ENCODE data around the gene IGFBP4.

IGFBP4 gene

DNA sequence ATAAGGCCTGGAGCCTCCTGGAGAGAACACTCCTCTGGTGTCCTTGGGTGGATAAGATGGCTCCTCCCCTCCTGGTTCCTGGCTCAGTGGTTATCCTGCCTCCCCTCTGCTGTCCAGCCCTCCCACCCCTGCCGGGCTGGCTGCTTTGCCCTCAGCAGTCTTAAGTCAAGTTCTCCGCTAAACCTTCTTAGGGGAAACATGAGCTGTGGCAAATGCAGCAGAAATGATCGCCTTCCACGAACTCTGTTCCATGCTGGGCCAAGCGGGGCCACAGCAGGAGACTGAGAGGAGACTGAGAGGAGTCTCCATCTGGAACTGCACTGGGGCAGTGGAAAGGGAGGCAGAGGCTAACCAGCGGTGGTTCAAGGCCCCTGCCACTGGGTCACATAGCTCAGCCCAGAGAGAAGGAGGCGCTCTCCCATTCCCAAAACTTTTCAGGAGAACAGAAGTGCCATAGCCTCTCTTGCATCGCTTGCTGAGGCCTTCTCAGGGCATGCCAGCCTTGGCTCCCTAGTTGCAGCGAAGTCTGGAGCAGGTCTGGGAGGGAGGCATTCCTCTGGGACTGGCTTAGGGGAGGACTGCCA is 31.3 kb downstream of the IGFBP4 start:
- DNase-seq (ENCODE audit: extremely low read depth, low read depth) = no peak
- TF ChIP-seq, protein P1, sequence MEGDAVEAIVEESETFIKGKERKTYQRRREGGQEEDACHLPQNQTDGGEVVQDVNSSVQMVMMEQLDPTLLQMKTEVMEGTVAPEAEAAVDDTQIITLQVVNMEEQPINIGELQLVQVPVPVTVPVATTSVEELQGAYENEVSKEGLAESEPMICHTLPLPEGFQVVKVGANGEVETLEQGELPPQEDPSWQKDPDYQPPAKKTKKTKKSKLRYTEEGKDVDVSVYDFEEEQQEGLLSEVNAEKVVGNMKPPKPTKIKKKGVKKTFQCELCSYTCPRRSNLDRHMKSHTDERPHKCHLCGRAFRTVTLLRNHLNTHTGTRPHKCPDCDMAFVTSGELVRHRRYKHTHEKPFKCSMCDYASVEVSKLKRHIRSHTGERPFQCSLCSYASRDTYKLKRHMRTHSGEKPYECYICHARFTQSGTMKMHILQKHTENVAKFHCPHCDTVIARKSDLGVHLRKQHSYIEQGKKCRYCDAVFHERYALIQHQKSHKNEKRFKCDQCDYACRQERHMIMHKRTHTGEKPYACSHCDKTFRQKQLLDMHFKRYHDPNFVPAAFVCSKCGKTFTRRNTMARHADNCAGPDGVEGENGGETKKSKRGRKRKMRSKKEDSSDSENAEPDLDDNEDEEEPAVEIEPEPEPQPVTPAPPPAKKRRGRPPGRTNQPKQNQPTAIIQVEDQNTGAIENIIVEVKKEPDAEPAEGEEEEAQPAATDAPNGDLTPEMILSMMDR (IDR thresholded peaks at IDR 0.05; ENCODE audit: low read depth, low read length) = no peak

GRCh38 chr17:40475234-40475908 is 32.1 kb downstream of the IGFBP4 start:
- TF ChIP-seq, protein P1 (IDR thresholded peaks at IDR 0.05; ENCODE audit: low read depth, low read length) = no peak
- no peak for DNase-seq (ENCODE audit: extremely low read depth, low read depth)

- DNase-seq (ENCODE audit: extremely low read depth, low read depth) = no peak
- TF ChIP-seq, protein P1 (IDR thresholded peaks at IDR 0.05; ENCODE audit: low read depth, low read length) = no peak
These were observed 34.5 kb downstream of the IGFBP4 start for GRCh38 chr17:40477796-40478195.

GRCh38 chr17:40478486-40478885 is 35.2 kb downstream of the IGFBP4 start:
- TF ChIP-seq, protein P1 (IDR thresholded peaks at IDR 0.05; ENCODE audit: low read depth, low read length) = no peak
- DNase-seq (ENCODE audit: extremely low read depth, low read depth) = no peak

DNA sequence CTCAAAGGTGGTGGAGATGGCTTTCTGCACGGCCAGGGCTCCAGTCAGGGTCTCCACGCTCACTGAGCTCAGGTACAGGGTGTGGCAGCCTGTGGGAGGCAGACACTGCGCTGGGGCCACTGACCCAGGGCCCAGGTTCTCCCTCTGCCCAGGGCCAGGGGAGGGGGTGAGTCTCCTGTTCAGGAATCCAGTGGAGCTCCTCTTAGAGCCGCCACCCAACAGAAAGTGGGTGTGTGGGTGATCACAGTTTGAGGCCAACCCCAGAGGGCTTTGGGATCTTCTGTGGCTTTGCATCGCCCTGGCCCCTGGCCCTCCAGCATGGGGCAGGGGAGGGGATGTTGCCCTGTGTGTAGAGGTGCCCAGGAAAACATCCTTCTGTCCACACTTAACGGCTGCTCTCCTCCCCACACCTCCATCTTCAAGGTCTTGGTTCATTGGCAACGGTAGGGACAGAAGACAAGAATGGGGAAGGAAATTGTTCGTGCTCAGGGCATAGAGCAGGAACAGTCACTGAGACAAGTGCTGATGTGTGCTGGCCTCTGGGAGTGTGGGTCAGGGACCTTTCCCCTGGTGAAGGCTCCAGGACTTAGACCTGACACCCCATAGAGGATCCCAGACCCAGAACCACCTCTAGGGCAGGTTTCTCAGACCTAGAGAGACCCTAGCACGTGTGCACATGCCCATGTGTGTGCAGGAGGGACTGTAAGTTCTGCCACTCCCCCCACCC is 36.7 kb downstream of the IGFBP4 start:
- TF ChIP-seq, protein P1 (IDR thresholded peaks at IDR 0.05; ENCODE audit: low read depth, low read length) = no peak

DNA sequence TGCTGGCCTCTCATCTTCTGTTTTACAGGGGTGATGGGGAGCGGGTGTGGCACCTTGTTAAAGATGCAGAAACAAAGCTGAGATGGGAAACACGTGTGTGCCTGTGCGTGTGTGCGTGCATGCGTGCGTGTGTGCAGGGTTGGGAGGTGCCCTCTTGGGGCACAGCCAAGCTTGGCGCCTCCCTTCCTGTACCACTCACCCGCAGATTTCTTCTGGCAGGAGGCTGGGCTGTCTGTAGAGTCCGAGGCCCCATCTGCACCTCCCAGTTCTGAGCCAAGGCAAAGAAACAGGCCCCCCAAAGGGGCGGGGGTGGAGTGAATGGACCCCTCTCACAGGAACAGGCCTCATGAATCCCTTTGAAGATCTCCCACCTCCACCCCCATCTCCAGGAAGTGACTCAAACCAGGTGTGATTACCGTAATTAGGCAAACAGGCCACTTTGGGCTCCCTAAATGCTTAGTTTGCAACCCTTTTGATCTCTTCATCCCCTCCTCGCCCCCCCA is 37.3 kb downstream of the IGFBP4 start:
- TF ChIP-seq, protein P1 (IDR thresholded peaks at IDR 0.05; ENCODE audit: low read depth, low read length) = no peak
- DNase-seq (ENCODE audit: extremely low read depth, low read depth) = no peak

More for the DNA sequence above, 36.7 kb downstream of the IGFBP4 start:
- DNase-seq (ENCODE audit: extremely low read depth, low read depth) = no peak

GRCh38 chr17:40481106-40481505 is 37.9 kb downstream of the IGFBP4 start:
- no peak for DNase-seq (ENCODE audit: extremely low read depth, low read depth)
- TF ChIP-seq, protein P1 (IDR thresholded peaks at IDR 0.05; ENCODE audit: low read depth, low read length) = no peak
